Activated naive CD4-positive, alpha-beta T cell treated with anti-CD3 and anti-CD28 coated beads, Interleukin-2, amount 10 ng/mL, durations not matched to agents 7 days and 5 days (primary cell): ENCODE results near the gene CNTN5.

ENCODE experiments used
- CTCF ChIA-PET: fragments of 350-600 bp; sonication (Branson Sonifier 250); formaldehyde crosslinking; loops from one replicate; lab custom pipeline; 2021; ENCODE audit warnings: antibody characterized with exemption; lab: Charles Lee
- DNase-seq: peaks from one replicate; pipeline ENCODE4 v3.0.0-alpha.2; 2020
- H3K27ac Mint-ChIP-seq: one replicate; pipeline ENCODE4 v1.8.0; 2021; ENCODE audit warnings: mild to moderate bottlenecking, moderate library complexity, mixed read lengths
- H3K27me3 Mint-ChIP-seq: one replicate; pipeline ENCODE4 v1.8.0; 2021; ENCODE audit warnings: mild to moderate bottlenecking, mixed read lengths
- H3K36me3 Mint-ChIP-seq: one replicate; pipeline ENCODE4 v1.8.0; 2021; ENCODE audit warnings: mixed read lengths
- H3K4me1 Mint-ChIP-seq: one replicate; pipeline ENCODE4 v1.8.0; 2021; ENCODE audit warnings: mixed read lengths
- H3K4me3 Mint-ChIP-seq: one replicate; pipeline ENCODE4 v1.8.0; 2021; ENCODE audit warnings: mild to moderate bottlenecking, moderate library complexity, mixed read lengths
- H3K9me3 Mint-ChIP-seq: one replicate; pipeline ENCODE4 v1.8.0; 2021; ENCODE audit warnings: mixed read lengths

The CNTN5 gene

GRCh38 chr11:99708928-99709672 lies 688.4 kb downstream of the CNTN5 start:
- Mint-ChIP-seq H3K36me3 (no peaks in the 10 kb centered on the region), H3K4me3 (no peak overlapping the region), H3K27ac (no peak overlapping the region), H3K4me1 (no peaks in the 10 kb centered on the region), H3K27me3 (no peaks in the 10 kb centered on the region), H3K9me3 (no peaks in the 10 kb centered on the region)
- CTCF ChIA-PET = no interaction called here
- no peak for DNase-seq

GRCh38 chr11:99716302-99716701 lies 695.6 kb downstream of the CNTN5 start:
- CTCF ChIA-PET = no interaction called here
- Mint-ChIP-seq H3K27ac (no peak overlapping the region), H3K4me1 (no peaks in the 10 kb centered on the region)

GRCh38 chr11:99718291-99718690 lies 697.5 kb downstream of the CNTN5 start:
- Mint-ChIP-seq H3K9me3 (peaks cover 5% of the 10 kb centered on the region), H3K4me1 (no peaks in the 10 kb centered on the region), H3K4me3 (no peak overlapping the region), H3K36me3 (no peaks in the 10 kb centered on the region), H3K27me3 (no peaks in the 10 kb centered on the region), H3K27ac (no peak overlapping the region)
- CTCF ChIA-PET = no interaction called here
- no peak for DNase-seq

More at GRCh38 chr11:99716302-99716701, 695.6 kb downstream of the CNTN5 start:
- H3K27me3 Mint-ChIP-seq = no peaks in the 10 kb centered on the region
- H3K9me3 Mint-ChIP-seq = peaks cover 5% of the 10 kb centered on the region
- DNase-seq = no peak
- no peaks in the 10 kb centered on the region for H3K36me3 Mint-ChIP-seq
- H3K4me3 Mint-ChIP-seq = no peak overlapping the region

GRCh38 chr11:99739464-99740089 lies 718.8 kb downstream of the CNTN5 start:
- no peak for DNase-seq
- H3K36me3 Mint-ChIP-seq = no peaks in the 10 kb centered on the region

GRCh38 chr11:99742501-99742900 lies 721.8 kb downstream of the CNTN5 start:
- H3K27me3 Mint-ChIP-seq = no peaks in the 10 kb centered on the region
- no peaks in the 10 kb centered on the region for H3K9me3 Mint-ChIP-seq
- H3K36me3 Mint-ChIP-seq = no peaks in the 10 kb centered on the region
- no peak overlapping the region for H3K27ac Mint-ChIP-seq
- no peaks in the 10 kb centered on the region for H3K4me1 Mint-ChIP-seq
- no peak for DNase-seq
- CTCF ChIA-PET = no interaction called here
- no peak overlapping the region for H3K4me3 Mint-ChIP-seq

More at GRCh38 chr11:99739464-99740089, 718.8 kb downstream of the CNTN5 start:
- no peak overlapping the region for H3K27ac Mint-ChIP-seq
- no peaks in the 10 kb centered on the region for H3K27me3 Mint-ChIP-seq
- H3K4me3 Mint-ChIP-seq = no peak overlapping the region
- no peaks in the 10 kb centered on the region for H3K4me1 Mint-ChIP-seq
- H3K9me3 Mint-ChIP-seq = no peaks in the 10 kb centered on the region
- CTCF ChIA-PET = no interaction called here

- CTCF ChIA-PET = no interaction called here
- H3K9me3 Mint-ChIP-seq = peaks cover 5% of the 10 kb centered on the region
- no peak overlapping the region for H3K4me3 Mint-ChIP-seq
- H3K36me3 Mint-ChIP-seq = no peaks in the 10 kb centered on the region
- DNase-seq = no peak
- no peaks in the 10 kb centered on the region for H3K4me1 Mint-ChIP-seq
- no peaks in the 10 kb centered on the region for H3K27me3 Mint-ChIP-seq
- H3K27ac Mint-ChIP-seq = no peak overlapping the region
Measured at GRCh38 chr11:99759787-99760186, 739.0 kb downstream of the CNTN5 start.

GRCh38 chr11:99766811-99767210 lies 746.1 kb downstream of the CNTN5 start:
- no peak overlapping the region for H3K27ac Mint-ChIP-seq
- peaks cover 5% of the 10 kb centered on the region for H3K9me3 Mint-ChIP-seq
- no peaks in the 10 kb centered on the region for H3K27me3 Mint-ChIP-seq
- DNase-seq = no peak
- no peaks in the 10 kb centered on the region for H3K4me1 Mint-ChIP-seq
- H3K4me3 Mint-ChIP-seq = no peak overlapping the region
- CTCF ChIA-PET = no interaction called here
- no peaks in the 10 kb centered on the region for H3K36me3 Mint-ChIP-seq

- Mint-ChIP-seq H3K9me3 (peaks cover 5% of the 10 kb centered on the region), H3K27me3 (no peaks in the 10 kb centered on the region), H3K4me1 (no peaks in the 10 kb centered on the region), H3K4me3 (no peak overlapping the region), H3K27ac (no peak overlapping the region), H3K36me3 (no peaks in the 10 kb centered on the region)
- CTCF ChIA-PET = interaction anchor here (0.5 kb wide), 1 partner anchor 94 kb away, joined by 3 read pairs; no protein-coding TSS in a partner anchor
- DNase-seq = no peak
Measured at GRCh38 chr11:99773646-99774045, 752.9 kb downstream of the CNTN5 start.

- Mint-ChIP-seq H3K27me3 (no peaks in the 10 kb centered on the region), H3K27ac (no peak overlapping the region), H3K36me3 (no peaks in the 10 kb centered on the region), H3K9me3 (peaks cover 12% of the 10 kb centered on the region), H3K4me1 (no peaks in the 10 kb centered on the region), H3K4me3 (no peak overlapping the region)
- no peak for DNase-seq
- CTCF ChIA-PET = no interaction called here
Measured at GRCh38 chr11:99781074-99781473, 760.3 kb downstream of the CNTN5 start.

- no peak for DNase-seq
- Mint-ChIP-seq H3K4me1 (no peaks in the 10 kb centered on the region), H3K4me3 (no peak overlapping the region), H3K27ac (no peak overlapping the region), H3K36me3 (no peaks in the 10 kb centered on the region), H3K9me3 (peaks cover 28% of the 10 kb centered on the region), H3K27me3 (no peaks in the 10 kb centered on the region)
- CTCF ChIA-PET = no interaction called here
Measured at GRCh38 chr11:99791354-99791753, 770.6 kb downstream of the CNTN5 start.

- no peak overlapping the region for H3K4me3 Mint-ChIP-seq
- no peak overlapping the region for H3K27ac Mint-ChIP-seq
- H3K27me3 Mint-ChIP-seq = no peaks in the 10 kb centered on the region
- no peaks in the 10 kb centered on the region for H3K36me3 Mint-ChIP-seq
- CTCF ChIA-PET = no interaction called here
- peaks cover 35% of the 10 kb centered on the region for H3K9me3 Mint-ChIP-seq
- H3K4me1 Mint-ChIP-seq = no peaks in the 10 kb centered on the region
- DNase-seq = no peak
Measured at GRCh38 chr11:99795999-99796398, 775.2 kb downstream of the CNTN5 start.

- CTCF ChIA-PET = no interaction called here
- Mint-ChIP-seq H3K27ac (no peak overlapping the region), H3K27me3 (no peaks in the 10 kb centered on the region), H3K36me3 (no peaks in the 10 kb centered on the region), H3K4me1 (no peaks in the 10 kb centered on the region), H3K9me3 (peaks cover 17% of the 10 kb centered on the region), H3K4me3 (no peak overlapping the region)
- DNase-seq = no peak
Measured at GRCh38 chr11:99803501-99803900, 782.8 kb downstream of the CNTN5 start.

- Mint-ChIP-seq H3K36me3 (no peaks in the 10 kb centered on the region), H3K9me3 (peaks cover 9% of the 10 kb centered on the region), H3K4me1 (no peaks in the 10 kb centered on the region), H3K27ac (no peak overlapping the region), H3K27me3 (no peaks in the 10 kb centered on the region), H3K4me3 (no peak overlapping the region)
- CTCF ChIA-PET = no interaction called here
- no peak for DNase-seq
Measured at GRCh38 chr11:99812516-99812915, 791.8 kb downstream of the CNTN5 start.

- peaks cover 9% of the 10 kb centered on the region for H3K9me3 Mint-ChIP-seq
- no peaks in the 10 kb centered on the region for H3K4me1 Mint-ChIP-seq
- no peak overlapping the region for H3K4me3 Mint-ChIP-seq
- DNase-seq = no peak
- H3K27me3 Mint-ChIP-seq = no peaks in the 10 kb centered on the region
- no peak overlapping the region for H3K27ac Mint-ChIP-seq
- H3K36me3 Mint-ChIP-seq = no peaks in the 10 kb centered on the region
- CTCF ChIA-PET = no interaction called here
Measured at GRCh38 chr11:99814021-99814420, 793.3 kb downstream of the CNTN5 start.

- no peak for DNase-seq
- Mint-ChIP-seq H3K27ac (peak overlapping the region; percentile 12), H3K4me3 (no peak overlapping the region), H3K27me3 (no peaks in the 10 kb centered on the region), H3K4me1 (no peaks in the 10 kb centered on the region), H3K36me3 (no peaks in the 10 kb centered on the region), H3K9me3 (peaks cover 11% of the 10 kb centered on the region)
- CTCF ChIA-PET = no interaction called here
Measured at GRCh38 chr11:99814738-99815137, 794.0 kb downstream of the CNTN5 start.
